H1 (cell line): ENCODE data around the gene MYORG. TPM values are rescaled to one million over a fixed set of nuclear protein-coding genes. Genes with fewer than 3 reads are reported as not detected.

Source experiments
- CTCF ChIA-PET: fragments of 300-600 bp; sonication (Branson Sonifier 250); formaldehyde crosslinking; loops from one replicate; lab custom pipeline; 2021; ENCODE audit not compliant: partially characterized antibody; lab: Charles Lee
- POLR2A ChIA-PET: fragments of 300-600 bp; sonication (Branson Sonifier 250); formaldehyde crosslinking; loops from one replicate; lab custom pipeline; 2021; ENCODE audit warnings: inconsistent platforms; ENCODE audit not compliant: partially characterized antibody; lab: Charles Lee
- DNase-seq, 2 experiments: peaks; one replicate each; pipeline versions ENCODE4 v3.0.0 to v3.0.0-alpha.2; 2010 to 2022; ENCODE audit warnings: low spot score in 2 of 2, low read depth in 1 of 2, mixed read lengths in 1 of 2
- FAIRE-seq: peaks from 2 replicates; lab custom pipeline; 2011; peaks lifted over from hg19 to GRCh38; lab: Jason Lieb, UNC
- H2AFZ ChIP-seq: 2 replicates; pipeline ENCODE4 v1.8.1; 2012; ENCODE audit warnings: low read length, inconsistent platforms
- H2AK5ac ChIP-seq: 2 replicates; pipeline ENCODE4 v1.6.1; 2013; ENCODE audit warnings: low read depth, low read length
- H2BK120ac ChIP-seq: replicated peaks from 2 replicates; pipeline ENCODE3; 2013; ENCODE audit warnings: low read depth, low read length, inconsistent platforms
- H2BK12ac ChIP-seq: 2 replicates; pipeline ENCODE4 v1.6.1; 2013; ENCODE audit warnings: low read depth, low read length
- H2BK15ac ChIP-seq: 2 replicates; pipeline ENCODE4 v1.6.1; 2013; ENCODE audit warnings: low read length
- H2BK20ac ChIP-seq: 2 replicates; pipeline ENCODE4 v1.6.1; 2013; ENCODE audit warnings: low read length
- H2BK5ac ChIP-seq: 2 replicates; pipeline ENCODE4 v1.6.1; 2013; ENCODE audit warnings: low read depth, low read length
- H3K14ac ChIP-seq: 2 replicates; pipeline ENCODE4 v1.6.1; 2013; ENCODE audit warnings: inconsistent platforms; ENCODE audit not compliant: insufficient read length
- H3K18ac ChIP-seq: 2 replicates; pipeline ENCODE4 v1.6.1; 2013; ENCODE audit warnings: low read length; ENCODE audit errors: extremely low read depth
- H3K23ac ChIP-seq: 2 replicates; pipeline ENCODE4 v1.6.1; 2013; ENCODE audit warnings: inconsistent platforms; ENCODE audit not compliant: insufficient read length
- H3K23me2 ChIP-seq: 2 replicates; pipeline ENCODE4 v1.6.1; 2013; ENCODE audit warnings: low read depth, low read length
- H3K27ac ChIP-seq: 2 replicates; pipeline ENCODE4 v1.6.1; 2011; ENCODE audit warnings: low read depth, low read length, inconsistent platforms
- H3K27me3 ChIP-seq, 4 experiments: replicated peaks in 1 of 4; 1 replicate in 1 of 4; 2 replicates in 3 of 4; pipeline versions ENCODE4 v1.6.1 to v1.8.1; 2011 to 2013; ENCODE audit warnings: low read length in 3 of 4, mild to moderate bottlenecking in 3 of 4, inconsistent platforms in 2 of 4, mixed read lengths in 2 of 4, moderate library complexity in 1 of 4; ENCODE audit not compliant: control insufficient read depth in 3 of 4, insufficient read depth in 3 of 4; ENCODE audit errors: extremely low read depth in 1 of 4
- H3K36me3 ChIP-seq, 4 experiments: 2 replicates each; pipeline versions ENCODE4 v1.6.1 to v1.8.1; 2011 to 2013; ENCODE audit warnings: mild to moderate bottlenecking in 4 of 4, low read length in 3 of 4, moderate library complexity in 2 of 4, control low read depth in 1 of 4, inconsistent platforms in 1 of 4; ENCODE audit not compliant: insufficient read depth in 4 of 4, control insufficient read depth in 2 of 4
- H3K4ac ChIP-seq: replicated peaks from 2 replicates; pipeline ENCODE3; 2013; ENCODE audit warnings: low read length, low read depth, mixed read lengths, inconsistent platforms; ENCODE audit not compliant: insufficient read length
- H3K4me1 ChIP-seq, 4 experiments: replicated peaks in 1 of 4; 1 replicate in 1 of 4; 2 replicates in 3 of 4; pipeline versions ENCODE4 v1.6.1 to v1.8.1; 2011 to 2013; ENCODE audit warnings: low read length in 3 of 4, inconsistent platforms in 2 of 4, mixed read lengths in 1 of 4; ENCODE audit not compliant: insufficient read depth in 4 of 4, control insufficient read depth in 3 of 4
- H3K4me2 ChIP-seq, 2 experiments: 2 replicates each; pipeline versions ENCODE4 v1.6.1 to v1.8.1; 2011 to 2013; ENCODE audit warnings: low read depth in 2 of 2, low read length in 2 of 2, control low read depth in 1 of 2, inconsistent platforms in 1 of 2, mild to moderate bottlenecking in 1 of 2; ENCODE audit not compliant: insufficient read depth in 1 of 2
- H3K4me3 ChIP-seq, 4 experiments: fragments of 200-600, 300-600 bp in 1 of 4; sonication (generic), shearing (Covaris generic), sonication (Bioruptor Twin) in 1 of 4; 2 replicates each; pipeline versions ENCODE4 v1.5.1 to v1.8.1; 2011 to 2016; ENCODE audit warnings: low read length in 4 of 4, low read depth in 3 of 4, control low read depth in 2 of 4, inconsistent platforms in 2 of 4, mild to moderate bottlenecking in 2 of 4, mixed read lengths in 1 of 4, moderate library complexity in 1 of 4; ENCODE audit not compliant: insufficient read depth in 2 of 4; ENCODE audit errors: extremely low read depth in 1 of 4
- H3K56ac ChIP-seq: replicated peaks from 2 replicates; pipeline ENCODE3; 2013; ENCODE audit warnings: low read depth, mild to moderate bottlenecking, mixed read lengths, low read length, inconsistent platforms; ENCODE audit not compliant: insufficient read length
- H3K79me1 ChIP-seq: 2 replicates; pipeline ENCODE4 v1.6.1; 2013; ENCODE audit warnings: low read depth, low read length, control low read depth
- H3K79me2 ChIP-seq, 2 experiments: 2 replicates each; pipeline versions ENCODE4 v1.6.1 to v1.8.1; 2012 to 2013; ENCODE audit warnings: low read length in 2 of 2, mild to moderate bottlenecking in 2 of 2, inconsistent platforms in 1 of 2; ENCODE audit not compliant: insufficient read depth in 2 of 2, control insufficient read depth in 1 of 2
- H3K9ac ChIP-seq, 4 experiments: replicated peaks in 1 of 4; 1 replicate in 1 of 4; 2 replicates in 3 of 4; pipeline versions ENCODE4 v1.6.1 to v1.8.1; 2011 to 2013; ENCODE audit warnings: low read depth in 3 of 4, low read length in 3 of 4, control low read depth in 2 of 4, mild to moderate bottlenecking in 2 of 4, moderate library complexity in 2 of 4, inconsistent platforms in 1 of 4; ENCODE audit errors: extremely low read depth in 1 of 4
- H3K9me3 ChIP-seq, 2 experiments: 2 replicates each; pipeline versions ENCODE4 v1.6.1 to v1.8.1; 2012 to 2013; ENCODE audit warnings: mild to moderate bottlenecking in 2 of 2, moderate library complexity in 2 of 2, control low read depth in 1 of 2, inconsistent platforms in 1 of 2, low read depth in 1 of 2, low read length in 1 of 2, mixed read lengths in 1 of 2; ENCODE audit not compliant: insufficient read depth in 2 of 2
- H4K20me1 ChIP-seq, 2 experiments: replicated peaks in 1 of 2; 2 replicates each; pipeline versions ENCODE3 to v1.8.1; 2011 to 2013; ENCODE audit warnings: inconsistent platforms in 2 of 2, low read length in 2 of 2, mild to moderate bottlenecking in 1 of 2; ENCODE audit not compliant: insufficient read depth in 2 of 2, control insufficient read depth in 1 of 2
- H4K5ac ChIP-seq: 2 replicates; pipeline ENCODE4 v1.6.1; 2013; ENCODE audit warnings: low read length, low read depth, mixed read lengths, inconsistent platforms; ENCODE audit not compliant: insufficient read length
- H4K8ac ChIP-seq: 2 replicates; pipeline ENCODE4 v1.8.0; 2013; ENCODE audit warnings: mild to moderate bottlenecking, moderate library complexity, low read length, inconsistent platforms; ENCODE audit not compliant: insufficient read depth; ENCODE audit errors: extremely low read depth
- H4K91ac ChIP-seq: replicated peaks from 2 replicates; pipeline ENCODE3; 2013; ENCODE audit warnings: low read length, mixed read lengths, inconsistent platforms; ENCODE audit not compliant: insufficient read length
- HDAC2 ChIP-seq, 2 experiments: fragments of 300-600 bp in 1 of 2; sonication (generic) in 1 of 2; IDR thresholded peaks; 2 replicates each; pipeline ENCODE4 v1.6.1; 2011 to 2012; ENCODE audit warnings: low read depth in 2 of 2, low read length in 2 of 2, mild to moderate bottlenecking in 2 of 2, moderate library complexity in 2 of 2, borderline replicate concordance in 1 of 2, inconsistent platforms in 1 of 2
- SIN3A ChIP-seq, 2 experiments: IDR thresholded peaks in 1 of 2; conservative IDR thresholded peaks in 1 of 2; 2 replicates each; pipeline ENCODE4 v1.6.1; 2011 to 2012; ENCODE audit warnings: low read length in 2 of 2, improper control_type of control experiment in 1 of 2, low read depth in 1 of 2, mild to moderate bottlenecking in 1 of 2
- WGBS, 2 experiments: shearing (Covaris generic) in 1 of 2; methylation state at CpG; one replicate each; pipeline versions ENCODE4 v1.1.6 to v1.1.7; 2013 to 2015; ENCODE audit warnings: low lambda C conversion rate in 2 of 2, mixed read lengths in 2 of 2, inconsistent platforms in 1 of 2, low coverage in 1 of 2, missing lambda C conversion rate in 1 of 2; ENCODE audit not compliant: insufficient replicate concordance in 2 of 2, insufficient coverage in 1 of 2, insufficient read length in 1 of 2; ENCODE audit errors: extremely low coverage in 1 of 2, missing lambda C conversion rate in 1 of 2; 5-methylcytosine and 5-hydroxymethylcytosine counted together
- polyA plus RNA-seq, 7 experiments: library from polyadenylated mRNA; depleted of rRNA in 3 of 7; stranded (reverse) in 5 of 7; unstranded in 2 of 7; fragments of >200 nt in 5 of 7; fragments of 200-250 nt in 2 of 7; gene quantifications; 1 replicate in 5 of 7; 2 replicates in 1 of 7; 4 replicates in 1 of 7; pipeline versions ENCODE4 v1.2.1 to v1.2.3, GENCODE V29; 2011 to 2013; ENCODE audit warnings: missing spikeins in 2 of 7, mixed read lengths in 2 of 7
- total RNA-seq: library from RNA; stranded (reverse); fragmentation: NEBNext Ultra II Directional; extraction: Animal tissue kit (Norgen Biotek cat#: 25700); gene quantifications from 2 replicates; pipeline ENCODE4 v1.2.1, GENCODE V29; 2021

Gene MYORG
- total and polyA plus RNA-seq, 2 of the 8 experiments (the other 6 are each of a cell fraction or from before 2014, with no cell fraction given), result 1.2 to 5.9 TPM

- H3K27ac ChIP-seq, result no peak overlapping the region
- no peak overlapping the region for H3K23ac ChIP-seq
- no peak overlapping the region for H3K14ac ChIP-seq
- no peak overlapping the region for H2BK120ac ChIP-seq
- no peak overlapping the region for H2BK20ac ChIP-seq
- H3K79me1 ChIP-seq, result no peaks in the 10 kb centered on the region
- no peak overlapping the region for H3K4me2 ChIP-seq
- no peaks in the 10 kb centered on the region for H3K36me3 ChIP-seq
- FAIRE-seq (peak; percentile 50), DNase-seq (peak in 1 of 2 experiments; percentile 77)
- H3K4me1 ChIP-seq, result no peaks in the 10 kb centered on the region
- no peak overlapping the region for H2BK12ac ChIP-seq
- POLR2A ChIA-PET, result no interaction called here
- no peaks in the 10 kb centered on the region for H3K23me2 ChIP-seq
- H4K8ac ChIP-seq, result no peak overlapping the region
- no peak overlapping the region for H2BK15ac ChIP-seq
- H4K5ac ChIP-seq, result no peak overlapping the region
- 25% methylated on average over 6 of the region's 6 CpGs; no CpG with 5 or more reads in 1 of the 2 experiments for WGBS, 2 experiments
- H4K91ac ChIP-seq, result no peak overlapping the region
- H3K9ac ChIP-seq, result no peak overlapping the region
- no peak overlapping the region for H3K18ac ChIP-seq
- no peak overlapping the region for H3K4ac ChIP-seq
- H2BK5ac ChIP-seq, result no peak overlapping the region
- H3K27me3 ChIP-seq, result no peaks in the 10 kb centered on the region; a peak in 1 of 7 replicates
- CTCF ChIA-PET, result interaction anchor here (0.6 to 5.0 kb wide), 13 partner anchors 9 to 190 kb away, joined by 3 to 35 read pairs (median 3); no protein-coding TSS in a partner anchor
- H3K4me3 ChIP-seq, result no peak overlapping the region
- no peaks in the 10 kb centered on the region for H3K9me3 ChIP-seq
- peak; percentile 88 to 95; a peak in 2 of 4 replicates for TF ChIP-seq SIN3A (conservative IDR thresholded peaks at IDR 0.05 in 1 of 2, IDR thresholded peaks at IDR 0.05 in 1 of 2; ENCODE audit: low read depth in 1 of 2, low read length in 2 of 2)
- no peak for TF ChIP-seq HDAC2 (IDR thresholded peaks at IDR 0.05; ENCODE audit: borderline replicate concordance in 1 of 2, low read depth in 2 of 2, low read length in 2 of 2)
- H2AFZ ChIP-seq, result no peak overlapping the region
- peaks cover 2 to 5% of the 10 kb centered on the region in 2 experiments for H4K20me1 ChIP-seq
- H3K56ac ChIP-seq, result no peak overlapping the region
- no peaks in the 10 kb centered on the region for H3K79me2 ChIP-seq
- H2AK5ac ChIP-seq, result no peak overlapping the region
These were observed 36.6 kb upstream of the MYORG start for GRCh38 chr9:34413231-34413852.
